AG04449 (cell line): Measurements from ENCODE around the gene ERGIC1.

ENCODE experiments used
- CTCF ChIA-PET: fragments of 350-600 bp; formaldehyde crosslinking; extraction: SDS; loops from one replicate; lab custom pipeline; 2021; ENCODE audit warnings: antibody characterized with exemption; lab: Yijun Ruan, JAX
- POLR2A ChIA-PET: fragments of 400-600, 350-600 bp; formaldehyde crosslinking; extraction: SDS; loops from one replicate; lab custom pipeline; 2020; ENCODE audit warnings: antibody characterized with exemption, inconsistent platforms; lab: Yijun Ruan, JAX
- DNase-seq: peaks from one replicate; pipeline ENCODE4 v3.0.0-alpha.2; 2010; ENCODE audit warnings: low read depth, low spot score
- H3K4me3 ChIP-seq: 2 replicates; pipeline ENCODE4 v1.5.1; 2011; ENCODE audit warnings: low read depth, mild to moderate bottlenecking, control low read depth, low read length
- TF ChIP-seq, protein P1 (sequence below): IDR thresholded peaks from one replicate; pipeline ENCODE4 v1.5.1; 2011; ENCODE audit warnings: mild to moderate bottlenecking, moderate library complexity, low read length, control low read depth, inconsistent platforms; ENCODE audit not compliant: insufficient read depth; ENCODE audit errors: missing control alignments

The ERGIC1 gene

DNA sequence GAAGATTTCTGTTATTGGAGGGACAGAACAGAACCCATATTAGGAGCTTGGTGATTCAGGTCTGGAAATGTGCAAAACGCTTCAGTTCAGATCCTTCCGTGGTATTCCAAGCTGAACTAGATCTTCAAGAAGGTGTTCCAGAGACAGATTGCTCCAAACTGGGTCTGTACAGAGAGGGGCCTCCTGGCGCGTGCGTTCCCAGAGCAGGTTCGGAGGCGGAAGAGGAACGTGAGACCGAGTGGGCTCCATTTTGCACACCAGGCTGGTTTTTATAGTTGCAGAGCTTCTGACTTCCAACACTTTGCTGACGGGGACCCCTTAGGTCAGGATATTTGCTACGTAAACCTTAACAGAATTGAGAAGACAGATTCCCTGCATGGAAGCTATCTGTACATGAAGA, 108.5 kb downstream of the ERGIC1 start:
- ChIA-PET POLR2A (interaction anchor here (1.2 to 3.4 kb wide), 4 partner anchors 11 to 209 kb away, joined by 3 to 17 read pairs (median 10); partner anchors contain the start of gene DUSP1), CTCF (interaction anchor here (1.0 to 22.5 kb wide), 5 partner anchors 9 to 233 kb away, joined by 3 to 595 read pairs (median 13); no protein-coding TSS in a partner anchor)
- no peak overlapping the region for H3K4me3 ChIP-seq
- DNase-seq = no peak
- TF ChIP-seq, protein P1, sequence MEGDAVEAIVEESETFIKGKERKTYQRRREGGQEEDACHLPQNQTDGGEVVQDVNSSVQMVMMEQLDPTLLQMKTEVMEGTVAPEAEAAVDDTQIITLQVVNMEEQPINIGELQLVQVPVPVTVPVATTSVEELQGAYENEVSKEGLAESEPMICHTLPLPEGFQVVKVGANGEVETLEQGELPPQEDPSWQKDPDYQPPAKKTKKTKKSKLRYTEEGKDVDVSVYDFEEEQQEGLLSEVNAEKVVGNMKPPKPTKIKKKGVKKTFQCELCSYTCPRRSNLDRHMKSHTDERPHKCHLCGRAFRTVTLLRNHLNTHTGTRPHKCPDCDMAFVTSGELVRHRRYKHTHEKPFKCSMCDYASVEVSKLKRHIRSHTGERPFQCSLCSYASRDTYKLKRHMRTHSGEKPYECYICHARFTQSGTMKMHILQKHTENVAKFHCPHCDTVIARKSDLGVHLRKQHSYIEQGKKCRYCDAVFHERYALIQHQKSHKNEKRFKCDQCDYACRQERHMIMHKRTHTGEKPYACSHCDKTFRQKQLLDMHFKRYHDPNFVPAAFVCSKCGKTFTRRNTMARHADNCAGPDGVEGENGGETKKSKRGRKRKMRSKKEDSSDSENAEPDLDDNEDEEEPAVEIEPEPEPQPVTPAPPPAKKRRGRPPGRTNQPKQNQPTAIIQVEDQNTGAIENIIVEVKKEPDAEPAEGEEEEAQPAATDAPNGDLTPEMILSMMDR = no peak

DNA sequence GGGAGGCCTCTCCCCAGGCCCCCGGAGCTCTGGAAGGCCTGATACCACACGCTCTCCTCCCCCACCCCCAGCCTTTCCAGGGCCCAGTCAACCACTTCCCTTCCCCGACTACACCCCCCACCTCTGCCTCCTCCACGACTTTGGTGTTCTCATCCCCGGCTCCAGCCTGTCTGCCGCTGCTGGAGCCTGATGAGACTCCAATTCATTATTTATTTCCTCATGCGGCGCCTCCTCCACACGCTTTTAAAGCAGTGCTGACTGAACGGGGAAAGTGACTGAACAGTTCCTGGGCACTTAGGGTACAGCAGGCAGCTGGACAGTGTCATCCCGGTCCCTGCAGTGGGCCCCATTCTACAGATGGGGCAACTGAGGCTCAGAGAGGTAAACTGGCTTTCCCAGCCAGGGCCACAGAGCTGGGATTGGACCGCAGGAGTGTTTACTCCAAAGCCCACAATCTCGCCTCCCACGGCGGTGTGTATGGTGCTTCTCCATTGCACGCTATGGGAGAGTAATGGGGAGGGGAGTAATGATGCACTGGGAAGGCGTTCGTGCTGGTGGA, 109.3 kb downstream of the ERGIC1 start:
- H3K4me3 ChIP-seq = no peak overlapping the region
- TF ChIP-seq, protein P1 = no peak
- ChIA-PET POLR2A (interaction anchor here (0.7 to 3.4 kb wide), 7 partner anchors 9 to 203 kb away, joined by 3 to 17 read pairs (median 4); partner anchors contain the start of genes DUSP1 and RPL26L1), CTCF (interaction anchor here (1.1 to 22.5 kb wide), 4 partner anchors 10 to 233 kb away, joined by 3 to 595 read pairs (median 54); no protein-coding TSS in a partner anchor)
- peak; percentile 78 for DNase-seq

DNA sequence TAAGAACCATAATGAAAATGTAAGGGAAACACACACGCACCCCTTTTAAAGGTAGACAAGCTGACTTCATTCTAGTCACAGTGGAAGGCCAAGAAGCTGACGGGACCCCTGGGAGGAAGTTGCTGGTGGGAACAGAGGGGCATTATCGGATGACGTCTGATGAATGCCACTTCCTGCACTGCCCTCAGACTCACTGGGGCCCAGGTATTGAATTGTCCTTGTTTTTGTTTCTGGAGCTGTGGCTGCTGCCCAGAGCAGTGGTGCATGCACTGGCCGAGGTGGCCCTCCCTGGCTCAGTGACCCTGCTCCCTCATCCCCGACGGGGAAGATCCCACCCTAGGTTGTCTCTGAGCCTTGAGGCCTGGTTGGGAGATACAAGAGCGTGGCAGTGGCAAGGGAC, 109.9 kb downstream of the ERGIC1 start:
- POLR2A ChIA-PET = interaction anchor here (0.6 to 3.4 kb wide), 8 partner anchors 8 to 211 kb away, joined by 3 to 17 read pairs (median 4); partner anchors contain the start of genes DUSP1 and RPL26L1
- H3K4me3 ChIP-seq = no peak overlapping the region
- CTCF ChIA-PET = interaction anchor here (1.1 to 22.5 kb wide), 4 partner anchors 10 to 234 kb away, joined by 3 to 595 read pairs (median 54); no protein-coding TSS in a partner anchor
- TF ChIP-seq, protein P1 = no peak
- DNase-seq = no peak

DNA sequence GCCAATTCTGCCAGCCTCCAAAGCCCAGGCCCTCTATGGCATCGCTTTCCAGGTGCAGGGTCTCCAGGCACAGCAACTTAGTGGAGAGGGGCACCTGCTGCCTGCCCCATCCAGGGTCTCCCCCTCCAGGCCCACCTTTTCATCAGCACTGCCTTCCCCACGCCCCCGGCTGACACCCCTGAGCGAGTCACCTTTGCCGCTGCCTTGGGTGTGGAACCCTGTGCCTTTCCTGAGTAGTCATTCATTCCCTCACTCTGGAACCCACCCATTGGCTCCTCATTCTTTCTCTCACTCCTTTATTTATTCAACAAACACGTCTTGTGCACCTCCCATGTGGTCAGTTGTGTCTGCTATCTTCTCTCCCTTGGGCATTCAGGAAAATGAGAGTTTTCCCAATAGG, 110.7 kb downstream of the ERGIC1 start:
- no peak for DNase-seq
- H3K4me3 ChIP-seq = no peak overlapping the region
- TF ChIP-seq, protein P1 = no peak
- CTCF ChIA-PET = interaction anchor here (0.7 to 22.5 kb wide), 5 partner anchors 12 to 235 kb away, joined by 3 to 595 read pairs (median 13); no protein-coding TSS in a partner anchor
- POLR2A ChIA-PET = interaction anchor here (0.8 to 3.4 kb wide), 4 partner anchors 9 to 174 kb away, joined by 3 to 17 read pairs (median 10); partner anchors contain the start of gene DUSP1

DNA sequence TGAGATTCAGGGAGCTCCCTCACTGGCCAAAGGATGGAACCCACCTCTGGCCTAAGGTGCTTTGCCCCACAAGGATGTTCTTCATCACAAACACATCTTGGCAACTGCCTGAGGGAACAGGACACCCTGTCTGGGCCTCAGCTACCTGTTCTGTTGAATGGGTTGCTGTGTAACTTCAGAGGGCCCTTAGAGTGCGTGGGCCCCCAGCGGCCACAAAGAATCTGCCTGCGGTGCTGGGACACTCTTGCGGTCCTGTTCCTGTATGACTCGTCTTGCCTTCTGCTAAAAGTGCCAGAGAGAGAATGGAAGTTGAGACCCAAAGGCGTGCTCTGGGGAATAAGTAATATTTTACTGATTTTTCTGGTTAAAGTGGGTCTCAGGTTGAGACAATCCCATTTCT, 111.1 kb downstream of the ERGIC1 start:
- ChIA-PET POLR2A (interaction anchor here (0.8 to 3.4 kb wide), 4 partner anchors 8 to 174 kb away, joined by 3 to 17 read pairs (median 10); partner anchors contain the start of gene DUSP1), CTCF (interaction anchor here (0.7 to 22.5 kb wide), 5 partner anchors 12 to 235 kb away, joined by 3 to 595 read pairs (median 13); no protein-coding TSS in a partner anchor)
- no peak for DNase-seq
- TF ChIP-seq, protein P1 = no peak
- H3K4me3 ChIP-seq = no peak overlapping the region

DNA sequence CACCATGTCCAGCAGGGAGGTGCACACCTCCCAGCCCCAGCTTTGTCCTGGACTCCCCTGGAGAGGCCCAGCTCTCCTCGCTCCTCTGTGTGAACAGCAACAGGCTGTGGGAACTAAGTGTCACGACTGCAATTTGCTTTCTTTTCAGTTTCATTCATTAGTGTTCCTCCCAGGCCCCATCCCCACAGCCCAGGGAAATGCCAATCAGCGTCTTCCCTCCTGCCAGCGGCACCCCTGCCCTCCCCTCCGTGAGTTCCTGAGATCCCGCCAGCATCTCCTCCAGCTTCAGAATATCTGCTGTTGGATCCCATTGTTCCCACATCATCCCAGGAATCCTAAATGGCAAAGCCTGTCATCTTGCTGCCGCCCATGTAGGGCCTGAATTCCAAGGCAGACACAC, 112.1 kb downstream of the ERGIC1 start:
- POLR2A ChIA-PET = no interaction called here
- no peak overlapping the region for H3K4me3 ChIP-seq
- TF ChIP-seq, protein P1 = no peak
- DNase-seq = no peak
- CTCF ChIA-PET = interaction anchor here (1.2 to 22.5 kb wide), 3 partner anchors 13 to 236 kb away, joined by 3 to 595 read pairs (median 95); no protein-coding TSS in a partner anchor
